Activated T-cell treated with anti-CD3 and anti-CD28 coated beads for 48 hours (primary cell): Measurements from ENCODE around the gene DHX57.
"Not testable (repeated sequence)": the region's sequence is repeated elsewhere in the genome, so short reads cannot be mapped to it uniquely, and the experiment has no call there.

ENCODE experiments used
- DNase-seq: peaks from one replicate; pipeline ENCODE4 v3.0.0-alpha.2; 2020; ENCODE audit warnings: low read depth

The DHX57 gene

DNA sequence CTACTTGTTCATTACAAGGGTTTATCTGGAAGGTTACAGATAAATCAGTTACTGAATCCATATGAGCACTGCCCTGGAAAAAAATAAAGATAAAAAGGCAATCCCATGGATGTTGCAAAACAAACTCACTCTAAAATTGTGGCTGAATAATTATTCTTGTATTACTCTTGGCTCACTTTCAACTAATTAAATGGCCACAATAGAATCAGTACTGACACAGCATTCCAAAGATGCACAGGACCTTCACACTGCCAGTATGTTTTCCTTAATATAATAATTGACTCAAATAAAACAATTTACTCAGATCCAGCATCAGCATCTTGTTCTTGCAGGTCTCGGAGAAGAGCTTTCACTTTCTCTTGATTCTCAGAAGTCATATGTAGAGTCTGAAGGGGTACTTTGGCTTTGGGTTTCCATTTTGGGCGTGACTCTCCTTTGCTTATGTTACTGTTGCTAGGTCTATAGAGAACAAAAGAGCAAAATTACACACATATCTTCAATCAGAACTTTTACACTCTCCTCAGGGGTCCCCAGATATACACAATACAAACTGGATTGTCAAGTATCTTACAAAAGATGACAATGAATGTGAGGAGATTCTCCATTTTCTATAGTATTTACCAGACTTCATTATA is 12.6 kb downstream of the DHX57 start:
- DNase-seq, result no peak

- DNase-seq, result no peak
Observed at GRCh38 chr2:38862476-38862875, 13.3 kb downstream of the DHX57 start.

- no peak for DNase-seq
Observed at GRCh38 chr2:38856165-38856564, 19.6 kb downstream of the DHX57 start.

DNA sequence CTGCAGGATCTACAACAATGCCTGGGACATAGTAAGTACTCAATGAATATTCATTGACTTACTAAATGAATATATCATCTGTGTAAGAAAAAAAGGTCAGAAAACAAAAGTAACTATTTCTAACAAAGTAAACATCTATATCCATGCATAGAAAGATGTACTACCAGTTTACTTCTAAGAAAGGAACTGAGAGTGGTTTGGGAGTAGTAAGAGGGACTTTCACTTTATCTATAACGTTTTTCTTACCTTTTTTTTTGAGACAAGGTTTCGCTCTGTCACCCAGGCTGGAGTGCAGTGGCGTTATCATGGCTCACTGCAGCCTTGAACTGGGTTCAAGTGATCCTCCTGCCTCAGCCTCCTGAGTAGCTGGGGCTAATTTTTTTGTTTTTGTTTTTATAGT is 25.7 kb downstream of the DHX57 start:
- DNase-seq, result no peak

DNA sequence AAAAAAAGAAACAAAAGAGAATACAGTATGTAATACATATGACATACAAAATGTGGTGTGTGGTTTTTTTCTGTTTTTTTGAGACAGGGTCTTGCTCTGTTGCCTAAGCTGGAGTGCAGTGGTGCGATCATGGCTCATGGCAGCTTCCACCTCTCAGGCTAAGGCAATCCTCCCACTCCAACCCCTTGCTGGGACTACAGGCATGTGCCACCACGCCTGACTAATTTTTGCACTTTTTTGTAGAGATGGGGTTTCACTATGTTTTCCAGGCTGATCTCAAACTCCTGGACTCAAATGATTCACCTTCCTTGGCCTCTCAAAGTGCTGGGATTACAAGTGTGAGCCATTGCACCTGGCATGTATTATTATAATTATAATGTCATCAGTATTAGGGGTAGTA is 38.9 kb downstream of the DHX57 start:
- DNase-seq, result no peak

DNA sequence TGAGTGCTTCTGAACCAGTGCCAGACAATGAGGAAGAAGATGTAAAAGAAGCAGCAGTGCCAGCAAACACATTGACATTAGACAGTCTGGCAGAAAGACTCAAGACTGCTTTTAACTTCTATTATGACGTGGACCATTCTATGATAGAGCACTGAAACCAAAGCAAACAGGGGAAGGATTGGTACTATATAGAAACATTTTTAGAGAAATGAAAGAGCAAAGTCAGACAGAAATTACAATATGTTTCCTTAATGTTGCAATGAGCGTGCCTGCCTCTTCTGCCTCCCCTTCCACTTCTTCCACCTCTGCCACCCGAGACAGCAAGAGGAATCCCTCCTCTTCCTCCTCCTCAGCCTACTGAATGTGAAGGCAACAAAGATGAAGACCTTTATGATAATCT is 39.7 kb downstream of the DHX57 start:
- DNase-seq, result no peak

DNA sequence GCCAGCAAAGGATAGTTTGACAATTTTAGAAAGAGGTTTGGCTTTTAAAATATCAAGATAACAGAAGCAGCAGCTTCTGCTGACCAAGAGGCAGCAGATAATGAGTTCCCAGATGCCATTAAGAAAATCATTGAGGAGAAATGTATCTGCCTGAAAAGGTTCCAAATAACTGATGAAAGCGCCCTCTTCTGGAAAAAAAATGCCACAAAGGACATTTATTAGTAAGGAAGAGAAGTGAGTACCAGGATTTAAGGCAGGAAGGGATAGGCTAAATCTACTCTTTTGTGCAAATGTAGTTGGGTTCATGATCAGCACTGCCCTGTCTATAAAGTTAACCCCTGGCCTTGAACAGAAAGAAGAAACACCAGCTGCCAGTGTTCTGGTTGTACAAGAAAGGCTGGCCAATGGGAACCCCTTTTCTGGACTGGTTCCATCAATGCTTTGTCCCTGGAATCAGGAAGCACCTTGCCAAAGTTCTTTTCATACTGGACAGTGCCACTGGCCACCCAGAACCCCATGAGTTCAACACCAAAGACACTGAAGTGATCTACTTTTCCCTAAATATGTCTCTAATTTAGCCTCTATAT is 40.6 kb downstream of the DHX57 start:
- DNase-seq, result no peak

- DNase-seq, result no peak
Observed at GRCh38 chr2:38830526-38831159, 45.1 kb downstream of the DHX57 start.

GRCh38 chr2:38829971-38830370 is 45.8 kb downstream of the DHX57 start:
- no peak for DNase-seq

DNA sequence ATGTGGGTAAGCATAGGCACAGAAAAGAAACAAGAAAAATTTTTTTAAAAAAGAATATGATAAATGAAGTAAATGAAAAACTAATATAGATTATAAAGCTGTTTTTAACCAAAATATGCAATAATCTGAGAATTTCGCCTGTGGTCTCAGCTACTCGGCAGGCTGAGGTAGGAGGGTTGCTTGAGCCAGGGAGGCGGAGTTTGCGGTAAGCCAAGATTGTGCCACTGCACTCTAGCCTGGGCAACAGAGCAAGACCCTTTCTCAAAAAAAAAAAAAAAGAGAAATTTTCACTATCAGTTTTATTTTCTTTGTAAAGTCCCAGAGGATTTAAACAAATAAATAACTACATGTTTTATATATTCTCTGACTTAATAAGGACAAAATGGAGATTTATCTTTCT is 47.3 kb downstream of the DHX57 start:
- DNase-seq, result no peak

DNA sequence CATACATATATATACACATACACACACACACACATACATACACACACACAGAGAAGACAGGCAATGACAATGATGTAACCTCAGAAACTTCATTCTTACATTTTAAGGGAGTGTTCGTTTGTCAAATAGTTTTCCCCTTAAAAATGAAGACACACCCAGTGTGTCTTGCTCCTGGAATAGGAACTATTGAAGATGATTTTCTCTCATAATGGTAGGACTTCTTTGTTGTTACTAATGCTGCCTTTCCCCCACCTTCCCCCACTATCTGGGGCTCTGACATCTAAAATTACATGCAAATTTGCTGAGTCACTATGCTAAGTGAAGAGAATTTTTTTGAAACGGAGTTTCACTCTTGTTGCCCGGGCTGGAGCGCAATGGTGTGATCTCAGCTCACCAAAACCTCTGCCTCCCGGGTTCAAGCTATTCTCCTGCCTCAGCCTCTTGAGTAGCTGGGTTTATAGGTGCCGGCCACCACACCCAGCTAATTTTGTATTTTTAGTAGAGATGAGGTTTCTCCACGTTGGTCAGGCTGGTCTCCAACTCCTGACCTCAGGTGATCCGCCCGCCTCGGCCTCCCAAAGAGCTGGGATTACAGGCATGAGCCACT is 48.1 kb downstream of the DHX57 start:
- not testable (repeated sequence) for DNase-seq

- DNase-seq, result no peak
Observed at GRCh38 chr2:38825956-38826355, 49.8 kb downstream of the DHX57 start.

GRCh38 chr2:38824906-38825305 is 50.8 kb downstream of the DHX57 start:
- DNase-seq, result no peak

DNA sequence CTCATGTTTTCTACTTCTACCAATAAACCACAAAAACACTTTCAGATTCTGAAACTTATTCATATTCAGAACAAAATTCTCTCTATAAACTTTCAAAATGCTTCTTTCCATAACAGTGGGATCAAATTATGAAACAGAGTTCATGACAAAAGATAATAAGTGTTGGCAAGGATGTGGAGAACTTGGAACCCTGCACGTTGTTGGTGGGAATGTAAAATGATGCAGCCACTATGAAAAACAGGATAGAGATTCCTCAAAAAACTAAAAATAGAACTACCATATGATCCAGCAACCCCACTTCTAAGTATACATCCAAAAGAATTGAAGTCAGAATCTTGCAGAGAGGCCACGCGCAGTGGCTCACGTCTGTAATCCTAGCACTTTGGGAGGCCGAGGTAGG is 52.3 kb downstream of the DHX57 start:
- no peak for DNase-seq

DNA sequence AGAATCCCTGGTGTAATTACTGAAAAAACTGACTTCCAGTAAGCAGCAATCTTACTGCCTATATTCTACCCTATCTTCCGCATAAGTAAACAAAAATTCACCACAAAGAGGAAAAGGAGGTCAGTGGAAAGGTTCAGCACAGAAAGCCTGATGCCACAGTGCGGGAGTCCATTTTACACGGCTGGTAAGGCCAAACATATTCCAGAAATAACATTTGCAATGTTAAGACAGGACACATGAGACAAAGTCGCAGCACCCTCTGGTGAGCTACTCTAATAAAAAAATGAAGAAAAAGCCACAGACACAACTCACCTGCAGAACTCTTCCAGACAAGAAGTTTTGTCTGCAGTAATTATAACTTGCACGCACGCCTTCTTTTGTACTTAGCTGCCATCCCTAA is 57.2 kb downstream of the DHX57 start:
- DNase-seq, result no peak

GRCh38 chr2:38815936-38816335 is 59.8 kb downstream of the DHX57 start:
- no peak for DNase-seq

DNA sequence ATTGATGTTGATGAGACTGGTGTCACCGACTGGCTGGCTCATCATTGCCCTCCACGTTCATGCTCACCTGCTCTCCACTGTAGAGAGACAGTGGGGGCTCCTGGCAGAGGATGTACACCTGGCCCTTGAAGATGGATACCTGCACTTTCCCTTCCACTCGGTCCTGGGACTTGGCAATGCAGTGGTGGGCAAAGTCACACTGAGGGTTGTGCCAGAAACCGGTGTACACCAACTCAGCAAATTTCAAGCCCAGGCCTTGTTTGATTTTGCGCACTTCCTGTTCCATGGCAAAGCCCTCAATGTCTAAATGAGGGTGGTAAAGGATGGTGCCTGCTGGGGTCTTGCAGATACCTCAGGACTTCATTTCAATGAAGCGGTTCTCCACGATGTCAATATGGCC is 65.2 kb downstream of the DHX57 start:
- DNase-seq, result no peak

GRCh38 chr2:38808677-38809076 is 67.1 kb downstream of the DHX57 start:
- no peak for DNase-seq

DNA sequence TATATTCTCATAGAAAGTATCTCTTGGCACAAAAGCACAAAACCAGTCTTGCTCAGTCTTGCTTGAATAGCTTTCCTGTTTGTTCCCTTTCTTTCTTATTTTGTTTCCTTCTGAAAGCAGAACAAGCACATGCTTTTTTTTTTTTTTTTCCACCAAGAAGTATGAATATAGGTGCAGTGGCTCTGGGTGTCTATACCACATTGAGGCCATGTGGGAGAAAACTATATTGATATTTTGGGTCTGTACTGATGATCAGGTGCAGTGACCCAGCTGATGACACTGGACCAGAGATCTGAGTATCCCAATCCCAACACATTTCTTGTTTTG is 69.0 kb downstream of the DHX57 start:
- DNase-seq, result no peak

- no peak for DNase-seq
Observed at GRCh38 chr2:38806015-38806732, 69.6 kb downstream of the DHX57 start.

DNA sequence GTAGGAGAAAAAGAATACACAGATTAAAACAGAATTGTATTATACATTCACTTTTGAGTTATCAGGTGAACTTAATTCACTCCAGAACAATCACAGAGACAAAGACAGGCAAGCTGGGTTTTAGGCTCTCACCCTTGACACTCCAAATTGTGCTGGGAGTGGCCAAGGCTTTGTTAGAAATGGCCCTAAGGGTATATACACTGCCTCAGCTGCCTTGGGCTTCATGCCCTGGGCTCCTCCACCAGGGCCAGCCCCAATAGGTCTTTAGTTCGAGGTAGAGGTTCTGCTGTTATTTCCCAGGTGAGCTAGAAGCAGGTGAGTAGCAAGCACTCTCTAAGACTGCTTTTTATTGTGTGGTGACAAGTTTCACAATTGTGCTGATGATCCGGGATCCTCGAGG is 77.8 kb downstream of the DHX57 start:
- no peak for DNase-seq

DNA sequence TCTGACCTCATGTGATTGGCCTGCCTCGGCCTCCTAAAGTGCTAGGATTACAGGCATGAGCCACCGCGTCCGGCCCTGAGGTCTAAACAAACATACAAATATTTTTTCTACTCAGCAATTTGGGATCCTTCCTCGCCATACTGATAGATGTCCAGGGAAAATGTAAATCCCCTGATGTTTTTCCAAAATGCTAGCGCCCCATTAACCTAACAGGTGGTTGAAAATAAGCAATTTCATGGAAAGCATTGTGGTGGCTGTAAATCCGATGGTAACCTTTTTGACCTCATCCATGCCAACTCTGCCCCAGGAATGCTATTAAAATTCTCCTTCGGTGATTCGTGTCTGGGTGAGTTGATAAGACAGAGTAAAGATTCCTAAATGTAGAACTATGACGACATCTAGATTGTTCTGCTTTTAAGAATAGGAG is 78.5 kb downstream of the DHX57 start:
- DNase-seq, result no peak

DNA sequence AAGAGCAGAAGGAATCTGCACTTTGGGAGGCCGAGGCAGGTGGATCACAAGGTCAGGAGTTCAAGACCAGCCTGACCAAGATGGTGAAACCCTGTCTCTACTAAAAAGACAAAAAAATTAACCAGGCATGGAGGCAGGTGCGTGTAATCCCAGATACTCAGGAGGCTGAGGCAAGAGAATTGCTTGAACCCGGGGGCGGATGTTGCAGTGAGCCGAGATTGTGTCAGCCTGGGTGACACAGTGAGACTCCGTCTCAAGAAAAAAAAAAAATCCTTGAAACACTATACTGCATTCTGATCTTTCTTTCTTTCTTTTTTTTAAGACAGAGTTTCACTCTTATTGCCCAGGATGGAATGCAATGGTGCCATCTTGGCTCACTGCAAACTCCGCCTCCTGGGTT is 80.7 kb downstream of the DHX57 start:
- DNase-seq, result not testable (repeated sequence)
